GM12872 (cell line): ENCODE results near the gene KMT2B.

Experiments
- TF ChIP-seq, protein P1 (sequence below): IDR thresholded peaks from 3 replicates; pipeline ENCODE4 v1.5.1; 2011; ENCODE audit warnings: low read depth, mild to moderate bottlenecking, low read length, moderate library complexity; ENCODE audit not compliant: insufficient read depth

Gene KMT2B, protein sequence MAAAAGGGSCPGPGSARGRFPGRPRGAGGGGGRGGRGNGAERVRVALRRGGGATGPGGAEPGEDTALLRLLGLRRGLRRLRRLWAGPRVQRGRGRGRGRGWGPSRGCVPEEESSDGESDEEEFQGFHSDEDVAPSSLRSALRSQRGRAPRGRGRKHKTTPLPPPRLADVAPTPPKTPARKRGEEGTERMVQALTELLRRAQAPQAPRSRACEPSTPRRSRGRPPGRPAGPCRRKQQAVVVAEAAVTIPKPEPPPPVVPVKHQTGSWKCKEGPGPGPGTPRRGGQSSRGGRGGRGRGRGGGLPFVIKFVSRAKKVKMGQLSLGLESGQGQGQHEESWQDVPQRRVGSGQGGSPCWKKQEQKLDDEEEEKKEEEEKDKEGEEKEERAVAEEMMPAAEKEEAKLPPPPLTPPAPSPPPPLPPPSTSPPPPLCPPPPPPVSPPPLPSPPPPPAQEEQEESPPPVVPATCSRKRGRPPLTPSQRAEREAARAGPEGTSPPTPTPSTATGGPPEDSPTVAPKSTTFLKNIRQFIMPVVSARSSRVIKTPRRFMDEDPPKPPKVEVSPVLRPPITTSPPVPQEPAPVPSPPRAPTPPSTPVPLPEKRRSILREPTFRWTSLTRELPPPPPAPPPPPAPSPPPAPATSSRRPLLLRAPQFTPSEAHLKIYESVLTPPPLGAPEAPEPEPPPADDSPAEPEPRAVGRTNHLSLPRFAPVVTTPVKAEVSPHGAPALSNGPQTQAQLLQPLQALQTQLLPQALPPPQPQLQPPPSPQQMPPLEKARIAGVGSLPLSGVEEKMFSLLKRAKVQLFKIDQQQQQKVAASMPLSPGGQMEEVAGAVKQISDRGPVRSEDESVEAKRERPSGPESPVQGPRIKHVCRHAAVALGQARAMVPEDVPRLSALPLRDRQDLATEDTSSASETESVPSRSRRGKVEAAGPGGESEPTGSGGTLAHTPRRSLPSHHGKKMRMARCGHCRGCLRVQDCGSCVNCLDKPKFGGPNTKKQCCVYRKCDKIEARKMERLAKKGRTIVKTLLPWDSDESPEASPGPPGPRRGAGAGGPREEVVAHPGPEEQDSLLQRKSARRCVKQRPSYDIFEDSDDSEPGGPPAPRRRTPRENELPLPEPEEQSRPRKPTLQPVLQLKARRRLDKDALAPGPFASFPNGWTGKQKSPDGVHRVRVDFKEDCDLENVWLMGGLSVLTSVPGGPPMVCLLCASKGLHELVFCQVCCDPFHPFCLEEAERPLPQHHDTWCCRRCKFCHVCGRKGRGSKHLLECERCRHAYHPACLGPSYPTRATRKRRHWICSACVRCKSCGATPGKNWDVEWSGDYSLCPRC (N-terminal part only)

DNA sequence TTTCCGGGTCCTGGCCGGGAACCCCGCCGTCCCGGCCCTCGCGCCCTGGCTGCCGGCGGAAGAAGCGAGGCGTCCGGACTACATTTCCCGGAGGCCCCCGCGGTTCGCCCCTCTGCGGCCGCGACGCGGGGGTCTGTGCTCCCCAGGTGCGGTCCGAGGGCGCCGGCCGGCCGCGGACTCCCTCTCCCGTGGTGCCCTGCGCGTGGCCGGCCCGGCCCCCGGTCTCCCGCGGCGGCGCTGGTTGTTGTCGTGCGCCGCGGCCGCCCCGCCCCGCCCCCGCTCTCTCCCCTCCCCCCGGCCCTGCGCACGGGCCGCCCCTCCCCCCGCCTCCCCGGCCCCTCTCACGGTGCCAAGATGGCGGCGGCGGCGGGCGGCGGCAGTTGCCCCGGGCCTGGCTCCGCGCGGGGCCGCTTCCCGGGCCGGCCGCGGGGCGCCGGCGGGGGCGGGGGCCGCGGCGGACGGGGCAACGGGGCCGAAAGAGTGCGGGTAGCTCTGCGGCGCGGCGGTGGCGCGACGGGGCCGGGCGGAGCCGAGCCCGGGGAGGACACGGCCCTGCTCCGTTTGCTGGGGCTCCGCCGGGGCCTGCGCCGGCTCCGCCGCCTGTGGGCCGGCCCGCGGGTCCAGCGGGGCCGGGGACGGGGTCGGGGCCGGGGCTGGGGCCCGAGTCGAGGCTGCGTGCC, at the start of gene KMT2B:
KMT2B (plus strand) TSS at position 339 of the 680 bp plus-strand sequence; CDS start at position 355, 16 bp downstream.
- TF ChIP-seq, protein P1, sequence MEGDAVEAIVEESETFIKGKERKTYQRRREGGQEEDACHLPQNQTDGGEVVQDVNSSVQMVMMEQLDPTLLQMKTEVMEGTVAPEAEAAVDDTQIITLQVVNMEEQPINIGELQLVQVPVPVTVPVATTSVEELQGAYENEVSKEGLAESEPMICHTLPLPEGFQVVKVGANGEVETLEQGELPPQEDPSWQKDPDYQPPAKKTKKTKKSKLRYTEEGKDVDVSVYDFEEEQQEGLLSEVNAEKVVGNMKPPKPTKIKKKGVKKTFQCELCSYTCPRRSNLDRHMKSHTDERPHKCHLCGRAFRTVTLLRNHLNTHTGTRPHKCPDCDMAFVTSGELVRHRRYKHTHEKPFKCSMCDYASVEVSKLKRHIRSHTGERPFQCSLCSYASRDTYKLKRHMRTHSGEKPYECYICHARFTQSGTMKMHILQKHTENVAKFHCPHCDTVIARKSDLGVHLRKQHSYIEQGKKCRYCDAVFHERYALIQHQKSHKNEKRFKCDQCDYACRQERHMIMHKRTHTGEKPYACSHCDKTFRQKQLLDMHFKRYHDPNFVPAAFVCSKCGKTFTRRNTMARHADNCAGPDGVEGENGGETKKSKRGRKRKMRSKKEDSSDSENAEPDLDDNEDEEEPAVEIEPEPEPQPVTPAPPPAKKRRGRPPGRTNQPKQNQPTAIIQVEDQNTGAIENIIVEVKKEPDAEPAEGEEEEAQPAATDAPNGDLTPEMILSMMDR: no peak

DNA sequence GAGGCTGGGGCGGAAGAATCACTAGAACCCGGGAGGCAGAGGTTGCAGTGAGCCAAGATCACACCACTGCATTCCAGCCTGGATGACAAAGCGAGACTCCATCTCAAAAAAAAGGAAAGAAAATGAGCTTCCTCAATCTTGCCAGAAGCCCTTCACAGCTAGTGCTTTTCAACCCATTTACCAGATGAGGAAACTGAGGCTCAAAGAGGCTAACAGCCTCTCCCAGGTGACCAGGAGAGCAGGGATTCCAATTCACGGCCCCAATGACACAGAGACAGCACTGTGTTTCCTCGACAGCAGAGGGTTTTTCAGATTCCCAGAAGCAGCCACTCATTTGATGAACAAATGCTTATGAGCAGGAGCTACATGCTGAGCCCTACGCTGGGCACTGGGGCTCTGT, 48.2 kb upstream of the KMT2B start:
- TF ChIP-seq, protein P1: no peak

DNA sequence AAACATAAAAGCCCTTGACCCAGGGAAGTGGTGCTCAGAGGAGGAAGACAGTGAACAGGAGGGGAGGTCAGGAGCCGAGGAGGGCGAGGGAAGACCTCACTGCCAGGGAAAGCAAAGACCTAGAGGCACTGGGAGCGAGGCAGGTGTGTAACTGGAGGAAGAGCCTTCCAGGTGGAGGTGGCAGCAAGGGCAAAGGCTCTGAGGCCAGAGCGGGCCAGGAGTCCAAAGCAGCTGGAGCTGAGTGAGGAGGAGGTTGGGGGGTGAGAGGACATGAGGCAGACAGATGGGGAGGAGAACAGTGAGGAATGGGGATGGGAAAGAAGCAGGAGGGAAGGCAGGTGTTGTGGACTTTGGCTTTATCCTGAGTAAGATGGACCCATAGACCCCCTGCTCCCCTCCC, 47.8 kb upstream of the KMT2B start:
- TF ChIP-seq, protein P1: no peak

DNA sequence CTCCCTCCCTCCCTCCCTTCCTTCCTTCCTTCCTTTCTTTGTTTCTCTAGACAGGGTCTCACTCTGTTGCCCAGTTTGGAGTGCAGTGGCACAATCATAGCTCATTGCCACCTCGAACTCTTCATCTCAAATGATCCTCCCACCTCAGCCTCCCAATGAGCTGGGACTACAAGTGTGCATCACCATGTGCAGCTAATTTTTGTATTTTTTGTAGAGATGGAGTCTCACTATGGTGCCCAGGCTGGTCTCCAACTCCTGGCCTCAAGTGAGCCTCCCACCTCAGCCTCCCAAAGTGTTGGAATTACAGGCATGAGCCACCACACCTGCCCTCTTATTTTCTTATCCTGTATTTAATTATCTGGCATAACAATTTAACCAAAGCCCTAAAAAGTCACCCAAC, 47.1 kb upstream of the KMT2B start:
- TF ChIP-seq, protein P1: no peak

DNA sequence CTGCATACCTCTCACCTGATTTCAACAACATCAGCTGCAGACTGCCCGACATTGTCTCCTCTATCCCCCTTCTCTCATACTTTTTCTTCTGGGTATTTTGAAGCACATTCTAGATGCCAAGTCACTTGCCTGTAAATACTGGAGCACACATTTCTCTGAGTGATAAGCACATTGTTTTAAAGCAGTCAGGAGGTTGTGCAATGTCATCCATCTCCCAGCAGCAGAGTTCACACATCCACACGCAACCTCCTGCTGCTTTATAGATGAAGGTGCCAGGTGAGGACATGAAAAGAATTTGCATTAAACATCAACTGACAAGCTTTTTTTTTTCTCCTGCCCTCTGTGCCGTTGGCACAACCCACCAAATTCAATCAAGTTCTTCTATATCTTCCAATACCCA, 46.0 kb upstream of the KMT2B start:
- TF ChIP-seq, protein P1: no peak

DNA sequence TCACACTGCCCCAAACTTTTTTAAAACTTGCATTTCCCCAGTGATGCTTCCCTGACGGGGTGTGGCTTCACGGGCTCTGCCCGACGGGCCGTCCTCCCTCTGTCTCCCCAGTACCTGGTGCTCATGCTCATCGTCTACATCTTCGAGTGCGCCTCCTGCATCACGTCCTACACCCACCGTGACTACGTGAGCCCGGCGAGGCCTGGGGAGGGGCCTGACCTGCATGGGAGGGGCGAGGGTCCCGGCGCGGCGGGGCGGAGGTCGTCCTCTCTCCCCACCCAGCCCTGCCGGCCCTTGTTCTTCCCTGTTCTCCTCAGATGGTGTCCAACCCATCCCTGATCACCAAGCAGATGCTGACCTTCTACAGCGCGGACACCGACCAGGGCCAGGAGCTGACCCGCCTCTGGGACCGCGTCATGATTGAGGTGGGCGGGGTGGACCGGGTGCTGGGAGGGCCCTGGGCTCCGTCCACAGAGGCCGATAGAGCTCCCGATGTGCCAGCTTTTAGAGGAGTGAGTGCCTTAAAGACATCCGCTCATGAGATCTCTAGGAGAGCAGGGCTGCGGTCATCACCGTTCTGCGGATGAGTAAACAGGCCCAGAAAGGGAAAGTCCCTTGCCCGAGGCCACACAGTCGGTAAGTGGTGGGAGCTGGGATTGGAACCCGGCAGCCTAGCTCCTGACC, 44.5 kb upstream of the KMT2B start:
- TF ChIP-seq, protein P1: no peak
